GM19395 (cell line): ENCODE measurements around the gene USP36.
"Not testable (repeated sequence)": the region's sequence is repeated elsewhere in the genome, so short reads cannot be mapped to it uniquely, and the experiment has no call there.

Source experiments
- ATAC-seq: cut with Tn5 transposase; IDR thresholded peaks from one replicate; pipeline ENCODE4 v1.9.1; 2021; ENCODE audit warnings: mild to moderate bottlenecking, moderate library complexity; ENCODE audit not compliant: unreplicated experiment

The USP36 gene

GRCh38 chr17:78793968-78794367, 46.6 kb downstream of the USP36 start:
- no peak for ATAC-seq

- no peak for ATAC-seq
These were observed 47.2 kb downstream of the USP36 start for GRCh38 chr17:78793415-78793814.

- ATAC-seq, result no peak
These were observed 48.5 kb downstream of the USP36 start for GRCh38 chr17:78791840-78792709.

- ATAC-seq, result no peak
These were observed 50.1 kb downstream of the USP36 start for GRCh38 chr17:78790552-78790951.

GRCh38 chr17:78789663-78790181, 50.9 kb downstream of the USP36 start:
- ATAC-seq, result no peak

- no peak for ATAC-seq
These were observed 51.4 kb downstream of the USP36 start for GRCh38 chr17:78789149-78789662.

GRCh38 chr17:78788451-78788850, 52.2 kb downstream of the USP36 start:
- no peak for ATAC-seq

GRCh38 chr17:78787444-78787843, 53.2 kb downstream of the USP36 start:
- ATAC-seq, result no peak

- no peak for ATAC-seq
These were observed 55.0 kb downstream of the USP36 start for GRCh38 chr17:78785663-78786057.

GRCh38 chr17:78785011-78785662, 55.5 kb downstream of the USP36 start:
- no peak for ATAC-seq

GRCh38 chr17:78784352-78784751, 56.3 kb downstream of the USP36 start:
- ATAC-seq, result no peak

GRCh38 chr17:78783711-78784324, 56.8 kb downstream of the USP36 start:
- ATAC-seq, result no peak

GRCh38 chr17:78781893-78782304, 58.7 kb downstream of the USP36 start, which contains the start of gene CYTH1:
TSS of gene CYTH1 (minus strand) at chr17:78782273. CDS start at chr17:78782223, 50 bp downstream.
- no peak for ATAC-seq

GRCh38 chr17:78781104-78781892, 59.3 kb downstream of the USP36 start:
- no peak for ATAC-seq

GRCh38 chr17:78780335-78780734, 60.3 kb downstream of the USP36 start:
- ATAC-seq, result no peak

GRCh38 chr17:78779850-78780249, 60.8 kb downstream of the USP36 start:
- ATAC-seq, result no peak

- not testable (repeated sequence) for ATAC-seq
These were observed 61.3 kb downstream of the USP36 start for GRCh38 chr17:78779286-78779651.

GRCh38 chr17:78777881-78778280, 62.7 kb downstream of the USP36 start:
- ATAC-seq, result no peak

GRCh38 chr17:78774956-78775571, 65.5 kb downstream of the USP36 start:
- peak; percentile 53 for ATAC-seq

GRCh38 chr17:78774453-78774852, 66.2 kb downstream of the USP36 start:
- ATAC-seq, result no peak
